ENCODE data around the gene HDAC4.

- TF ChIP-seq PATZ1 (CRISPR knock-in tag; IDR thresholded peaks at IDR 0.05; ENCODE audit: borderline replicate concordance): no peak
- TF ChIP-seq POLR2AphosphoS5 (IDR thresholded peaks at IDR 0.05; ENCODE audit: control insufficient read depth, insufficient read depth, low read depth, low read length): no peak
- no peak for TF ChIP-seq CTCF (IDR thresholded peaks at IDR 0.05 in 2 of 3, conservative IDR thresholded peaks at IDR 0.05 in 1 of 3; ENCODE audit: insufficient read depth in 2 of 3, low read depth in 1 of 3, low read length in 3 of 3)
- TF ChIP-seq ZNF830 (CRISPR knock-in tag; IDR thresholded peaks at IDR 0.05): no peak
- no peak for TF ChIP-seq POLR2A (conservative IDR thresholded peaks at IDR 0.05)
- TF ChIP-seq ZNF121 (CRISPR knock-in tag; conservative IDR thresholded peaks at IDR 0.05): no peak
- TF ChIP-seq ZNF318 (IDR thresholded peaks at IDR 0.05; ENCODE audit: borderline replicate concordance in 1 of 2, low read depth in 1 of 2): no peak
- no peak for TF ChIP-seq ATF1 (CRISPR knock-in tag; IDR thresholded peaks at IDR 0.05)
- no peak for TF ChIP-seq ATF1 (tag; IDR thresholded peaks at IDR 0.05)
- no peak for TF ChIP-seq ZFX (CRISPR knock-in tag; IDR thresholded peaks at IDR 0.05)
- TF ChIP-seq ARID4B (CRISPR knock-in tag; IDR thresholded peaks at IDR 0.05): no peak
These were observed 165.5 kb downstream of the HDAC4 start for GRCh38 chr2:239235311-239235710.
